SW 1271 (cell line): Measurements from ENCODE around the gene TDRD7.

Experiments used
- DNase-seq, 2 experiments: peaks; one replicate each; lab custom pipeline; 2025; lab: John Stamatoyannopoulos, UW

TDRD7 gene

DNA sequence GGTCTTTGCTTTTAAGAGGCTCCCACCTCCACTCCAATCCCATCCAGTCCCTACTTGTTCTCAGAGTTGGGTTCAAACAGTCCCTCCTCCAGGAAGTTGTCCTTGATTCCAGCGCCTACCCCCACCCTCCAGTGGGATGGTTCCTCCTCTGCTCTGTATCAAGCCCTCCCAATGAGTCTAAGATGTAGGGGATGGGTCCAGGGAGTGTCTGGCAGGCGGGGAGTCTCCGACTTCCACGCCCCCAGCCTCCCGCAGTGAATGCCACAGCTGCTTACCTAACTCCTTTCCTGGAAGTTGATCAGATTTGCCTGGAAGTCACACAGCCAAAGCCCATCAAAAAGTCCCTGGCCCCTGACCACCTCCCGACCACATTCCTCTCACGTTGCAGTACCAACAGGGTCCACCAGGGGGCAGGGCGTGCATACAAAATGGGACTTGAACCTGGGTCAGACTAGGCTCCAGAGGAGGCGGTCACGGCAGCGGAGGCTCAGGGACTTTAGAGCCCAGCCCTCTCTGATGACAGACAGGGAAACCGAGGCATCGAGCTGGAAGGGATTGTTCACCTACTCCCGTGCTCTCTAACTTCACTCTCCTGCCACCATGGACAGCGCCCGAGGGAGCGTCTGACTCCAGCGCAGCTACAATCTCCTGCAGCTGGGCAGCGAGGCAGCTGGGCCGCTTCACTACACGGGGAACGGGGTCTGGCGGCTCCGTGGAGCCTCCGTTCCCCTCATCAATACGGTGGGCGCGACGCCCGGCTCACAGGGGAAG lies 25.0 kb upstream of the TDRD7 start:
- DNase-seq, result peak in 1 of 2 experiments; percentile 61

DNA sequence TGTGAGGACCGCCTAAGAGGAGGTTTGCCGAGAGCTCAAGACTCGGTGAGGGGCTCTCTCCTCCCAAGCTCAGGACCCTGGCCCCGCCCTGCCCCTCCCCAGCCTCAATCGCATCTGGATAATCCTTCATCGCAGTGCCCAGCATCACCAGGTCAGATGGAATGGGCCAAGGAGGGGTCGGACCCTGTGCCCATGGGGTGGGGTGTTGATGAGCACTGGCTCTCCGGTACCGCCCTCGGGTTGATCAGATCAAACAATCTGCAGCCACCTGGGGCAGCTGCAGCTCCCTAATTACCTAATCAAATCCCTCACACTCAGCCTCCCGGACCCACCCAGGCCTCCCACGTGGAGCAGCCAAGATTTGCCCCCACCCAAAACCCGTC lies 24.4 kb upstream of the TDRD7 start:
- DNase-seq, result no peak

DNA sequence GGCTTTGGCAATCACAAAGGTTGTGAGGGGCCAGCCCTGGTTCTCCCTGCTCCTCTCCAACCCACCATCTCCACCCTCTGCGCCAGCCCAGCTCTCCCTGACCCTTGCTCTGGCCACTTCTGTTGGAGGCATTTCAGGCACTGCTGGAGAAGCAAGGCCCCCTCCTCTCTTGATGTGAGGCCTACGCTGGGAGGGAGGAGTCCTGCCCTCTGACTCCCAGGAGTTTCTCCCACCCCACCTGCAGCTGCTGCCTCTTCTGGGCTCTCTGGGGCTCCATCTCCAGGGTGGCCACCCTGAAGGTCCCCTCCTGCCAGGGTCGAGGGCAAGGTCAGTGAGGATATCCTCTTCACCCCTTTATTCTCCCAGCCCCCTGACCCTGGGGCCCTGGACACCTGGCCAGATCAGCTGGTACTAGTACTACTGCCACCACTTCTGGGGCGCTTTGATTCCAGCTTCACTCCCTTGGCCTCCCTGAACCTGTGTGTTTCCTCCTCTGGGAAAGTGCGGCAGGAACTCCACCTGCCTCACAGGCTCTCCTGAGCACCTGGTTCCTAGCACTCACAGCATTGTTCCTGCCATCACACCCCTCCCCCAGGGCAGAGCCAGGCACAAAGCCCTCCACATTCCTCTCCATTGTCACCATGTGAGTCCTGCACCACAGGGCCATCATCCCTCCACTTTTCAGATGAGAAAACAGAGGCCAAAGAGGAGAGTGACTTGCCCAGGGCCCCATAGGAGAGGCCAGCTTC lies 23.8 kb upstream of the TDRD7 start:
- no peak for DNase-seq

DNA sequence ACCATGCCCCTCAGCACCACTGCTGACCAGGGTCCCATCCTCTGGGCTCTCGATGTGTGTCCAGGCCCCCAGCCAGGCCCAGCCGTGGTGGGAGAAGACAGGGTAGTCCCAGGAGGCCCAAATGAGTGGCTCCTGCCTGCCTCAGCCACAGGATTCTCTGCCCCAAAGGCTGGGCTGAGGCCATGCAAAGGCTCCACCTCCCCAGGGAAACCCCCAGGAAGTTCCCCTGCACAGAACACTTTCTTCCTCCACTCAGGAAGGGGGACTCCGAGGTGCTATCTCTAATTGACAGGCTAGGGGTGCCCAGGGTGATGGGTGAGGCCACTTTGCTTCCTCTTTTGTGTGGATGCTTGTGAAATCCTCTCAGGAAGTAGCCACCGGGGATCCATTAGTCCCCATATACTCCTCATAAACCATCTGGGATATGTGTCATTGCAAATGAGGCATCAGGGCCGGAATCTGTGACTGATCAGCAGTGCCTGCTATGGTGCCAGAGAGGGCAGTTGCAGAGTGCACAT lies 23.1 kb upstream of the TDRD7 start:
- no peak for DNase-seq

DNA sequence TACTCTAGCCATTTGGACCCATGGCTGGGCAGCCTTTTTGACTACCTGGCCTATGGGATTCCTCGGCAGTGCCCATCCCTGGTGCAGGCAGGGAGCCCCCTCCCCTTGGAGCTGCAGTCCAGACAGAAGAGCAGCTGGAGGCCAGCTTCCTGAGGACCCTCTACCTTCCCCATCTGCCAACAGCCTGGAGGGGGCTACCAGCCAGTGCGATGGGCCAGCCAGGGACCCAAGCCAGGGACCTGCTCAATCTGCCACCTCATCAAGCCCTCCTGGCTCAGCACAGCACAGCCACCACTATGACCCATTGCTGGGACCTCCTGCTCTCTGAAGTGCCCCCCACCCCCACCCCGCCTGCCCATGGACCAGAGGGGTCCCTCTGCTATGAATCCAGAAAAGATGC lies 22.6 kb upstream of the TDRD7 start:
- DNase-seq, result no peak

DNA sequence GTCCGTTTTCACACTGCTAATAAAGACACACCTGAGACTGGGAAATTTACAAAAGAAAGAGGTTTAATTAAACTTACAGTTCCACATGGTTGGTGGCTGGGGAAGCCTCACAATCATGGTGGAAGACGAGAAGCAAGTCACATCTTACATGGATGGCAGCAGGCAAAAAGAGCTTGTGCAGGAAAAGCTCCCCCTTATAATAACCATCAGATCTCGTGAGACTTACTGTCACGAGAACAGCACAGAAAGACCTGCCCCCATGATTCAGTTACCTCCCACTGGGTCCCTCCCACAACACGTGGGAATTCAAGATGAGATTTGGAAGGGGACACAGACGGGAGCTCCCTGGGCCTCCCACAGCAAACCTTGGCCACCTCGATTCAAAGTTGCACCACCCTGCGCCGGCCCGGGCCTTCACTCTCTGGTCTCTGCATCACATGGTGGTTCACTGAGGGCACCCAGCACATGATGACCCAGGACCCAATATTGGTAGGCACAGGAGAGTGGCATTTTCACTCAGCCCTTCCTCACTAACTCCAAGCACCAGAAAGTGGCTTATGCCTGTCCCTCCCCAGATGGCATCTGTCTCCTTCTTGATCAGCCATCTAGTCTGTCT lies 21.0 kb upstream of the TDRD7 start:
- no peak for DNase-seq

DNA sequence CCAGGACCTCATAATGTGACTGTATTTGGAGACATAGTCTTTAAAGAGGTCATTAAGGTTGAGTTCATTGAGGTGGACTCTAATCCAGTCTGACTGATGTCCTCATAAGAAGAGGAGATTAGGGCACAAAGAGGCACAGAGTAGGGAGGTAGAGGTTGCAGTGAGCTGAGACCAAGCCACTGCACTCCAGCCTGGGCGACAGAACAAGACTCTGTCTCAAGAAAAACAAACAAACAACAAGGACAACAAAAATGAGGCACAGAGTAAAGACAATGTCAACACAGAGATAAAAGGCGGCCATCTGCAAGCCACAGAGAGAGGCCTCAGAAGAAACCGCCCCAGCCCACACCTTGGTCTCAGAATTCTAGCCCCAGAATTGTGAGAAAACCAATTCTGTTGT lies 17.0 kb upstream of the TDRD7 start:
- no peak for DNase-seq

DNA sequence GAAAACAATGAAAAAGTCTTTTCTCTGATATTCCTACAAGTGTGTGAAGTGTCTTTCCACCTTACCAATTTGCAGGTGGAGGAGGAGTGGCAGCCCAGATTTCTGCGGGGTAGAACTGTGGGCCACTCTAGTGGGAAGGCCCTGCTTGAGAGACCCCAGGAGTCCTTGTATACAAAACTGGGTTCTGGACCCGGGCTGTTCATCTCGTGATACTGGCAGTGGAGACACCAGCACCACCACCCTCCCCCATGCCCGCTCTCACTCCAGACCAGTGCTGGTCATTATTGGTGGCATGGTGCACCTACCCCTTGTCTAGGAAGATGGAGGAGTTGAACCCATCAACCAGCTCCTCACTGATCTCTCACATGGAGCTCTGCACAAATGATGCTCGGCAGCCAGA lies 16.2 kb upstream of the TDRD7 start:
- DNase-seq, result no peak

DNA sequence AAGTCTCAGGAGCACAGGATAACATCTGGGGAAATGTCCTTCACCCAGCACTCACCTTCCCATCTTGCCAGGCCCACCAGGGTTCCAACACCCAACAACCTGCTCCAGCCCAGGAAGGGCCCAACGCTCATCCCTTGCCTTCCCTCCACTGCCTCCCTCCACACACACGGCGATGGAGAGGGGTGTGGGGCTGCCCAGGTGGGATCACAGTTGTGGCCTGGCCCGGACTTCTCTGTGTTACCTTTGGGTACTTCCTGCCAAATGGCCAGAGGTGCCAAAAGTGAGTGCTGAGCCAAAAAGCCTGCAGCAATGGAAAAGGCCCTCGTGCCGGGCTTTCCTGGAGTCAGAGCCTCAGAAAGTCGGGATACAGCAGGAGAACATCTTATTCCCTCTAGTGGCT lies 15.6 kb upstream of the TDRD7 start:
- no peak for DNase-seq

DNA sequence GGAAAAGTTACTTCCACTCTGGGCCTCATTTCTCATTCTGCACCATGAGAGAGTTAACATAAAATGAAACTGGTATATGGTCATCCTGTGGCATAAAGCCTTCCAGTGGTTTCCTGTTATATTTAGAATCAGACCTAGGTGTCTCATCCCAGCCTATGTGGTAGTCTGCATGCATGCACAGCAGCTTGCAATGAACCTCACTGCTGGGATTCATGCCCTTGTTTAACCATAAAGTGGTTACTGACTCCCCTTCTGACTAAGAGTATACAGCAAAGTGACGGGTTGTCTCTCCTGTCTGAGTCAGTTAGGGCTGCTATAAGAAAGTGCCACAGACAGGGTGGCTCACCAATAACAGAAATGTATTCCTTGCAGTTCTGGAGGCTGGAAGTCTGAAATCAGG lies 14.7 kb upstream of the TDRD7 start:
- DNase-seq, result no peak

DNA sequence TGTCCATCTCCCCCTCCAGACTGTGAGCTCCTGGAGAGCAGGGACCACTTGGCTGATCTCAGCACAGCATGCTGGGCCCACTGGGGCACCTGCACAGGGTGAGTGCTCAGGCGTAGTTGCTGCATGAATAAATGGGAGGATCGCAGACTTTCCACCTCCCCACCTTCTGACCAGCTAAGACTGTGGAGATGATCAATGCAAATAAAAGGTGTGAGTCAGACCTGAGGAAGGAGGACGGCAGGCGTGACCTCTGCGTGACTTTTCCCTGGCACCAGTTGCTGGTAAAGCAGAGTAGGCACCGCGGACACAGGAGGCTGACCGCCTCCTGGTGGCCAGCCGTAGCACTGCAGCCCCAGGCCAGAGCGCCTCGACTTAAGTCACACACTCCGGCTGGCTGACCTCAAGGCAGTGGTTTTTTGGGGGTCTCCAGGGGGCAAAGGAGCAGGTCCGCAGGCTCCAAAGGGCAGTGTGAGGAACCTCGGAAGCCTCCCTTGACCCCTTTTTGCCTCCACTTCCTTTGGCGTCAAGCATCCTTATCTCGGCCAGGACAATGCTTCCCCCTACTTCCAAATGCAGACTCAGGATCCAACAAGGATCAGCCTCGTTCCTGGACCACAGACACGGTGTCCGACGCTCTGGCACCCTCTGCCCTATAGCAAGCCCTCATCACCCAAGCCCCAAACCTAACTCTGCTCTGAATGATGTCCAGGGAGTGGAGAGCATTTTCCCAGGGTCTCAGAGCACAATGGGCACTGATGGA lies 12.7 kb upstream of the TDRD7 start:
- DNase-seq, result peak in 1 of 2 experiments; percentile 64

DNA sequence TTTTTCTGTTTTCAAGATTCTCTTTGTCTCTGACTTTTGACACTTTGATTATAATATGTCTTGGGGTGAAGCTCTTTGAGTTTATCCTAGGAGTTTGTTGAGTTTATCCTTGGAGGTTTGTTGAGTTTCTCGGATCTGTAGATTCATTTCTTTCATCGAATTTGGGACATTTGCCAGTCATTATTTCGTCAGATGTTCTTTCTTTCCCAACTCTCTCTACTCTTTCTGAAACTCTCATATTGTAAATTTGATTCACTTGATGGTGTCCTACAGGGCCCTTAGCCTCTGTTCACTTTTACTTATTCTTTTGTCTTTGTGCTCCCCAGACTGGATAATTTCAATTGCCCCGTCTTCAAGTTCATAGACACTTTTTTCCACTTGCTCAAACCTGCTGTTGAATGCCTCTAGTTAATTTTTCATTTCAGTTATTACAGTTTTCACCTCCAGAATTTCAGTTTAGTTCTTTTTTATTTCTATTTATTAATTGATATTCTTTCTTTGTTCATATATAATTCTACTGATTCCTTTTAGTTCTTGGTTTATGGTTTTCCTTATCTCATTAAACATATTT lies 8.1 kb upstream of the TDRD7 start:
- no peak for DNase-seq

DNA sequence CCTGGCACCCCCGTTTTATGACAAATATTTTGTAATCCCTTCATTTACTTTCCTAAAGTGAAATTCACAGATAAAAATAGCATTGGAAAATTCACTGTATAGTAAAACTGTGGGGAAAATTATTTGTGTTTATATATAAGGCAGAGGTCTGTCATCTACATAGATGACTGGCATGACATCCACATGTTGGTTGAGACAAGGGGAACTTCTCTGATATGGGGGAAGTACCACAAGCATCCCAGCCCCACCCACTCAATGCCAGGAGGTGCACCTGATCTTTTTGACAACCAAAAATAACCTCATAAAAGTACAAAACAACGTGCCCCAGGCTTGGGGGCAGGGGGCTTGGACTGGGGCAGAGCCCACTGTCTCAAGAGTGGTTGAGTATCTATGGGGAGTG lies 6.3 kb upstream of the TDRD7 start:
- DNase-seq, result no peak

DNA sequence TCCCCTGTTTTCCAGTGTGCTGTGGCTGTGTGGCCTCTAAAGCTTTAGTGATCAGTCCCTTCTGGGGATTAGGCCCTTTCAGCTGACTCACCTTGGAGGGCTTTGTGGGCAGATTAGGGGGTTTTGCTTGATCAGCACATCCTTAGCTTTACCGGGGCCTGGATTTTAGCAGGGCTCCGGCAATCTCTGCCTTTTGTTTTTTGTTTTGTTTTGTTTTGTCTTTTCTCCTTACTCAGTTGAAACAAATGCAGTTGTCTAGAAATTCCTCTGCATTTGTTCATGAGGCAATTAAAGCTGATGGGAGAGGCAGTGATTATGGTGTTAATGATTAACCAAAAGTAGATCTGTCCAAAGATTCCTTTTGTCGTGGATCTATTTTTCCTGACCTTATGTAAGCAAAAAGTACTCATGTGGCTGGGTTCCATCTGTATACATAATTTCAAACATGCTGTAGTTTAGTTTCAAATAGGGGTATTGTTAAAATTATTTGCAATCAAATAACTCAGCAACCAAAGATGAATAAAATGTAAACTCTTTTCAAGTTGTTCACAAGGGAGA lies 5.2 kb upstream of the TDRD7 start:
- DNase-seq, result no peak

DNA sequence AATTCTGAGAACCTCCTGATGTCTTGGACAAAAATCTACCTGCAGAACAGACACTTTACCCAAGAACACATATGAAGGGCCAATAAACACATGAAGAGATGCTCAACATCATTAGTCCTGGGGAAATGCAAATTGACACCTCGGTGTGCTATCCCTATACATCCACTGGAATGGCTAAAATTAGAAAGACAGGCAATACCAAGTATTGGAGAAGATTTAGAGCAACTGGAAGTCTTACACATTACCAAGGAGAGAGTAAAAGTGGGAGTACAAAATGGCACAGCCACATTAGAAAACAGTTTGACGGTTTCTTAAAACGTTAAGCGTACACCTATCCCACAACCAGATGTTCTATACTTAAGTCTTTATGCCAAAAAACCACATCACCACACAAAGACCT lies 3.3 kb upstream of the TDRD7 start:
- no peak for DNase-seq

DNA sequence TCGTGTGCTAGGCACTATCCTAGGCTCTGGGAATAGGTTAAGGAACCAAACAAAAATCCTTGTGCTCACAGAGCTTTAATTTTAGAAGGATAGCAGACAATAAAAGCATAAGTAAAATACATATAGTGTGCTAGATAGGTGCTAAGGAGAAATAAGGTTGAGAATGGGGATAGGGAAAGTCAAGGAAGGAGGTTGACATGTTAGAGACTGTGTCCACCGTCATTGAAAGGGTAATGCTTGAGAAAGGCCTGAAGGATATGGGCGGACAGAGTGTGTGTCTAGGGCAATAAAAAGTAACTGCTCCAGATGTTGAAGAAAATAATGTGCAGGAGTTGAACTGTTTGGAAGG lies 482 bp upstream of the TDRD7 start:
- DNase-seq, result no peak

DNA sequence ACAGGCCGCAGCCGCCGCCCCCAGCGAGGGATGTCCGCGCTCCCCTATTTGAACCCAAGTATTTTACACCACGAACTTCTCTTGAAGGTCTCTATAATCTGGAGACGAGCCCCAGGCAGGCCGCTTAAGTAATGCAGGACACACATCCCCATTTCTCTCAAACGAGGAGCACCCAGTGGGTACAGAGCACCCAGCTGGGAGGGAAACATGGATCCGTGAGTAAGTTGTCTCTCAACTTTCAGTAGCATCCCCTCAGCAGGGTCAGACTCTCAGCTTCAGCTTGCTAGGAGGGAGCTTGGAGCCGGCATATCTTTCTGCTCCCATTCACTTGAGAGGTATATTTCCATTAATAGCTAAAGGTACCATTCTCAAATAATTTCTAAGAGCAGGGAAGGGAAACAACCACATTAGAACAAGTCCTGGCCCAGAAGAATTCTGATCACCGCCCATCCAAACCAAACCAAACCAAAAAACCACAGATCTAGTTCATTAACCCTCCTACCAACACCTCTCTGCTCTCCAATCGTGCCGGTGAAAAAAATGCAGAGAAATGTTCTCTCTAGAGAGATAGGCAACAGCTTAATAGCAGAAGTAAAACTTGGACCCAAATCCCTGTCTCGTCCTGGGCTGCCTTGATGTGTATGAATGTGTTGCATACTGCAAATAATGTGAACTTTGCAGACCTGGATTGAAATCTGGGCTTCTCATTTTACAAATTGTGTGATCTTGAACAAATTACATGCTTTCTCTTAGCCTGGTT lies 910 bp downstream of the TDRD7 start:
- peak in 1 of 2 experiments; percentile 29 for DNase-seq

DNA sequence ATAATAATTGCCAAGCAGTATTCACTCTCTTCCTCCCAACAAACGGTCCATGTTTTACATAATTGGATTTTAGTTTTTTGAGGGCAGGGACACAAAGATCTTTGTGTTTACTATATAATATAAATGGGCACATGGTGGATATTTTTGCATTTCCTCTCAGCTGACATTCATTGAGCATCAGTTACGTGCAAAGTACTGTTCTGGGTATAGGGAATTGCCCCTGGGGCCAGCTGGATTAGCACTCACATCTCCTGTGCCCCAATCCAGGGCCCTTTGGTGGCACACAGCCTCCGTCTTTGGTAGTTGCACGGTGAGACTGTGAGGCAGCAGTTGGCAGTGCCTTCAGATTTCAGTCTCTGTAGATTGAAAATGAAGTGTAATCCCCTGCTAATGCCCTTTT lies 1.6 kb downstream of the TDRD7 start:
- DNase-seq, result no peak

DNA sequence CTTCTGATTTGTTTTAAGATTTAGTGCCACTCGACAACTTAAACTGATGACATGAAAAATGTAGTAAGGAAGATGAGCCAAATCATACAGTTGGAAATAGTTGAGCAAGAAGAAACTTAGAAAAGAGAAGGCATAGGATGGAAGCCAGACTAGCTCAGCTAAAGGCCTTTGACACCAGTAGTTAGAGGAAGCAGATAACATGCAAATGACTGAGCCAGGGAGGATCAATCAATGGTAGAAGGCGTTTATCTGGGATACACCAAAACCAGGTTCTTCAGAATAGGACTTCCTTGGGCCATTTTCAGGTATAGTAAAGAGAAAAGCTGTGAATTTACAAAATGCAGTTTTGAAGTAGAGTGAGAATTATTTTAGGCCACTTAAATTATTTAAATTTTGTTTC lies 3.2 kb downstream of the TDRD7 start:
- no peak for DNase-seq

DNA sequence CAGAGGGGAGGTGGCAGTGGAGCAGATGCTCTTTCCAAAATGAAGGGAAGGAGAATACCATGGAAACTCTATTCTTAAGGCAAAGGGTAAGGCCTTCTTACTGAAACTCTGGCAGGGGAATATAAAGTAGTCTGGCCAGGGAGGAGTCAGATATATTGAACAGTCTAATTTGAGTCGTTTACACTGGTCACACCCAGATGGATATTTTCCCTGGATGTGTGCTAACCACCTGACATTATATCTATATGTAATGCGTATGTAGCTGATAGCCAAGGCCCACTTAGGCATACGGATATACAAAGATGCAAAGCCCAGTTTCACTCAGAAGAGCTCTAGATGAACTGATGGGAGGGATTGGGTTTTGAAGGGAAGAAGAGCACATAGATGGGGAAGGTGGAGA lies 7.0 kb downstream of the TDRD7 start:
- no peak for DNase-seq

DNA sequence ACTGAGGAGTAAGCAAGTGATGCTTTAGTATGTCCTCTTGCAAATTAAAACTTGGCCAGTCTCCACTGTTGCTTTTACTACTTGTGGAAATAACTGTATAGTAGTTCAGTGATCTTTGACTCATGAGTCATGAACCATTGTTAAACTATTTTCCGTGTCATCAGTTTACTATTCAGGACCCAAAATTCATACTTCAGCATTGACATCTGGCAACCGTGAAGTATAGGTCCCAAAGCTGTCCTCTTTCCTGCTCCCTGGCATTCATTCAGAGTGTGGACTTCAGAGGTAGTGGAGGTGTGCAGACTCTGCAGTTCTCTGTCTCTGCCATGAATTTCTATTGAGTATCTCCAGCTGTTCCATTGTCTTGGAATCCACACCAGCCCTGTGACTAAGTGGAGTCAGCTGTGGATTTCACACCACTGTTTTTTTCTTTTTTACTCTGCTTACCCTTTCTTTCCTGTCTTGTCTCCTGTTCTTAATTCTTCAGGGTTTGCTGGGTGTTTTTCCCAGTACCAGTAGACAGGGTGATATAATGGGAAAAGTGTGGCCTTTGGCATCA lies 7.5 kb downstream of the TDRD7 start:
- peak in 1 of 2 experiments; percentile 38 for DNase-seq
